Activated naive CD4-positive, alpha-beta T cell treated with anti-CD3 and anti-CD28 coated beads, Interleukin-2, amount 10 ng/mL, durations not matched to agents 7 days and 5 days (primary cell): Measurements from ENCODE around the gene CDH13.

ENCODE experiments used
- CTCF ChIA-PET: fragments of 350-600 bp; sonication (Branson Sonifier 250); formaldehyde crosslinking; loops from one replicate; lab custom pipeline; 2021; ENCODE audit warnings: antibody characterized with exemption; lab: Charles Lee
- DNase-seq: peaks from one replicate; pipeline ENCODE4 v3.0.0-alpha.2; 2020
- H3K27ac Mint-ChIP-seq: one replicate; pipeline ENCODE4 v1.8.0; 2021; ENCODE audit warnings: mild to moderate bottlenecking, moderate library complexity, mixed read lengths
- H3K27me3 Mint-ChIP-seq: one replicate; pipeline ENCODE4 v1.8.0; 2021; ENCODE audit warnings: mild to moderate bottlenecking, mixed read lengths
- H3K36me3 Mint-ChIP-seq: one replicate; pipeline ENCODE4 v1.8.0; 2021; ENCODE audit warnings: mixed read lengths
- H3K4me1 Mint-ChIP-seq: one replicate; pipeline ENCODE4 v1.8.0; 2021; ENCODE audit warnings: mixed read lengths
- H3K4me3 Mint-ChIP-seq: one replicate; pipeline ENCODE4 v1.8.0; 2021; ENCODE audit warnings: mild to moderate bottlenecking, moderate library complexity, mixed read lengths
- H3K9me3 Mint-ChIP-seq: one replicate; pipeline ENCODE4 v1.8.0; 2021; ENCODE audit warnings: mixed read lengths

The CDH13 gene

GRCh38 chr16:82605863-82606620, 20.7 kb upstream of the CDH13 start:
- H3K4me3 Mint-ChIP-seq = no peak overlapping the region
- DNase-seq = no peak
- H3K27me3 Mint-ChIP-seq = no peaks in the 10 kb centered on the region
- no peaks in the 10 kb centered on the region for H3K9me3 Mint-ChIP-seq
- no peaks in the 10 kb centered on the region for H3K4me1 Mint-ChIP-seq
- CTCF ChIA-PET = no interaction called here
- H3K27ac Mint-ChIP-seq = no peak overlapping the region
- H3K36me3 Mint-ChIP-seq = no peaks in the 10 kb centered on the region

GRCh38 chr16:82609140-82609539, 17.6 kb upstream of the CDH13 start:
- no peaks in the 10 kb centered on the region for H3K36me3 Mint-ChIP-seq
- no peak overlapping the region for H3K4me3 Mint-ChIP-seq
- H3K27ac Mint-ChIP-seq = no peak overlapping the region
- no peaks in the 10 kb centered on the region for H3K27me3 Mint-ChIP-seq
- no peak for DNase-seq
- no peaks in the 10 kb centered on the region for H3K9me3 Mint-ChIP-seq
- no peaks in the 10 kb centered on the region for H3K4me1 Mint-ChIP-seq
- CTCF ChIA-PET = no interaction called here

DNA sequence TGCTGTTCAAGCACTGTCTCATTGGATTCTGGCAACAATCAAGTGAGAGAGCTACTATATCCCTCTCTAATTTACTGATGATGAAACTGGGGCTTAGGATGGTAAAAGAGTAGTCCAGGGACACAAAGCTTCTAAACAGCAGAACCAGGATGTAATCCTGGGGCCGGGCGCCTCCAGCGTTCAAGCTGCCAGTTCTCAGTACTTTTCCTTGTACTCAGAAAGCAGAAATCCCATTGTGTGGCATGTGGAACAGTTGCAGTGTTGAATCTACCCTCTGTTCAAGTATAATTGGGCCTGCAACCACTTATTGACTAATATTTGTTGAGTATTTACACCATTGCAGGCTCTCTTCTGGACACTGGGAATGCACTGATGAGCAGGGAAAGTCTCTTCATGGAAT, 14.5 kb upstream of the CDH13 start:
- no peaks in the 10 kb centered on the region for H3K36me3 Mint-ChIP-seq
- no peaks in the 10 kb centered on the region for H3K9me3 Mint-ChIP-seq
- H3K4me1 Mint-ChIP-seq = no peaks in the 10 kb centered on the region
- H3K27ac Mint-ChIP-seq = no peak overlapping the region
- no peak for DNase-seq
- no peaks in the 10 kb centered on the region for H3K27me3 Mint-ChIP-seq
- CTCF ChIA-PET = no interaction called here
- H3K4me3 Mint-ChIP-seq = no peak overlapping the region

DNA sequence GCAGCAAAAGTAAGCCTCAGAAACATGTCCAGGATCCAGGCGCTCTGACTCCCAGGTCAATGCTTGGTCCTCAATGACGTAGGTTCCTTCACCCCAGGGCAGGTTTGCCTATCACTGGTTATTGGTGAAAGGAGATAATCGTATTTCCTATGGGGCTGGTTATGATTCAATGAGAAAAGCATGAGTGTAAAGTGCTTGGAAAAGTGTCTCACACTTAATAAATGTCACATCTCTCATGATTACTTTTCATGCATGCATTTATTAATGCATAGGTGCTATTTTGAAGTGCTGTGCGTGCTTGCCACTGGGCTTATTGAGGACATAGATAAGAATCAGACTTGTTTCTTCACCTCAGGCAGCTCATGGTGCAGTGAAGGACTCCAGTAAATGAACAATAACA, 10.4 kb upstream of the CDH13 start:
- Mint-ChIP-seq H3K4me1 (no peaks in the 10 kb centered on the region), H3K4me3 (no peak overlapping the region), H3K27me3 (peaks cover 4% of the 10 kb centered on the region), H3K27ac (no peak overlapping the region), H3K9me3 (no peaks in the 10 kb centered on the region), H3K36me3 (no peaks in the 10 kb centered on the region)
- no peak for DNase-seq
- CTCF ChIA-PET = no interaction called here

DNA sequence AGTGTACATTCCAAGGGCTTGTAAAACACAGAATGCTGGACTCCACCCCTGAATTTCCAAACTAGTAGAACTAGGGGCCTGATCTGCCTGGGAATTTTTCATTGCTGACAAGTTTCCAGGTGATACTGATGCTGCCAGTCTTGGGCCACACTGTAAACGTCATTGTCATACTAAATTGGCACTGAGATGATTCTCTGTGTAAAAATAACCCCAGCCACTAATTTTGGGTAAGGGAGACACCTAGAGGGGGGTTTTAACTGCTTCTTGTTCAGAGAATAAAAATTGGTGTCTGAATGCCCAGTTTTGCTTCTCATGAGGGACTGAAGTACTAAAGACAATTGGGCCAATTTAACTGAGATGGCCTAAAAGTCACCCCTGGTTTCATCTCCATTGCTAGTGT, 5.0 kb upstream of the CDH13 start:
- Mint-ChIP-seq H3K27me3 (peaks cover 41% of the 10 kb centered on the region), H3K36me3 (no peaks in the 10 kb centered on the region), H3K4me1 (no peaks in the 10 kb centered on the region), H3K4me3 (no peak overlapping the region), H3K9me3 (no peaks in the 10 kb centered on the region), H3K27ac (no peak overlapping the region)
- CTCF ChIA-PET = no interaction called here
- no peak for DNase-seq

DNA sequence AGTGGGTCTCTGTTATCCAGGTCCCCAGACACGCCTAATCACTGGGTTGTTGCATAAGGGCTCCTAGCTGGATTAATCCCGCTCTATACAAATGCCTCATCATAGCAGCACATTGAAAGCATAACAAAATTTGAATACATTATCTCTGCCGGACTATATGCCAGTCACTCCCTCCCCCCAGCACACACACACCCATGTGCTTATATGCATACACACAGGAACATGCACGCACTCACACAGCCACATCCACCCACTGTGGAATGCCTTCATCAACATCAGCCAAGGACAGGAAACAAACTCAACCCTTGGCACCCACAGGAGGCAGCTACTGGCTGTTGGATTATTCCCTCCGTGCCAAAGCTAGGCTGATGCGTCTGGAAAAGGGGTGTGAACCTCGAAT, 3.5 kb upstream of the CDH13 start:
- CTCF ChIA-PET = interaction anchor here (0.7 kb wide), 1 partner anchor 592 kb away, joined by 3 read pairs; no protein-coding TSS in a partner anchor
- H3K27me3 Mint-ChIP-seq = peaks cover 56% of the 10 kb centered on the region
- no peak for DNase-seq

DNA sequence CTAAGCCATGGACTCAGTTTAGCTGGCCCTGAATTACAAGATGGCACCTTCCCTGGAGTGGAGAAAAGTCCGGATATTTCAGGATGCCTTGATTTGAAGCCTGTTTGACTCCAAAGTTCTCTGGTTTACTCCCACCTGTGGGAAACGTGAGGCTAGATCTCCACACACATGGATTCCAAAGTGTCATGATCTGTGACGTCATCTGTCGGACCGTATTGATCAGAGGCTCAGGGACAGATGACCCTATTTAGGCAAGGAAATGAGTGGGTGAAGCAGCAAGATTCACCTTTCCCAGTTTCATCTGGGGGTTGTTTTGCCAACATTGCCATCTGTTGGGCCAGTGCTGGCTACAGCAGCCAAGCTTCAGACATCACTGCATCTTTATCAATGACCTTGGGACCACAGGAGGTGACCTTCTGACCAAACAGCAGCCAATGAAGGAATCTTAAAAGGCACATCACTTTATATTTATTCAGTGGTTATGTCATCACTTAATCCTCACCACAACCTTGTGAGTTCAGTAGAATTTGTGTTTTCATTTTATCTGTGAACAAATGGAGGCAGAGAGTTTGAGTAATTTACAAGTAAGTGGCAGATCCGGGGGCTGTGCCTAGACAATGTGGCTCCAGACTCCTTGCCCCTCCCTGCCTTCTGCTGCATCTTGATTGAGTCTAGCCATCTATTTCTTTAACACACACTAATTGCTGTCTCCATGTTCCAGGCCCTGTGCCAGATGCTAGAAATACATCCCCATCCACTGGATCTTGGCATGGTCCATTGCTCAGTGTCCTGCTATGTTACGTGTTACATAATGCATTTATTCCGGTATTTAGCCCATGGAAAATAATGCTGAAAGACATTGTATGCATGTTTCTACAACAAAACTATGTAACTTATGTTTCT, 1.5 kb upstream of the CDH13 start:
- no peak overlapping the region for H3K27ac Mint-ChIP-seq
- no peaks in the 10 kb centered on the region for H3K9me3 Mint-ChIP-seq
- CTCF ChIA-PET = interaction anchor here (0.6 kb wide), 1 partner anchor 47 kb away, joined by 3 read pairs; no protein-coding TSS in a partner anchor
- H3K4me3 Mint-ChIP-seq = no peak overlapping the region
- H3K27me3 Mint-ChIP-seq = peaks cover 72% of the 10 kb centered on the region
- DNase-seq = no peak
- no peaks in the 10 kb centered on the region for H3K36me3 Mint-ChIP-seq
- H3K4me1 Mint-ChIP-seq = no peaks in the 10 kb centered on the region

More for the DNA sequence above, 3.5 kb upstream of the CDH13 start:
- H3K36me3 Mint-ChIP-seq = no peaks in the 10 kb centered on the region
- H3K4me1 Mint-ChIP-seq = no peaks in the 10 kb centered on the region
- H3K9me3 Mint-ChIP-seq = no peaks in the 10 kb centered on the region
- H3K4me3 Mint-ChIP-seq = no peak overlapping the region
- no peak overlapping the region for H3K27ac Mint-ChIP-seq

DNA sequence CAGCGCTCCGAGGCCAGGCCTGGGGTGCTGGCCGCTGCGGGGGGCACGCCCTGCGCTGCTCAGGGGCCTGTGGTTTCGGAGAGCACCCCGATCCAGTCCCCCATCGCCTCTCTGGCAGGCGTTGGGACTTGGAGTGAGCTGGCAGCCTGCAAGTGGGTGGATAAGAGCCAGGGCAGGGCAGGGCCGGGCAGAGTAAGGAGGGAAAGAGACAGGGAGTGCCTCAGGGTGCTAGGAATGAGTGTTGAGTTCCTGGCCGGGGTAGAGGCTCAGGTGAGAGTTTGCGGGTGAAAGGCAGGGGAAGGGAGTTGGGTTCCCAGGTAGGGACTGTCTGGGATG, 1.3 kb downstream of the CDH13 start:
- Mint-ChIP-seq H3K9me3 (no peaks in the 10 kb centered on the region), H3K27ac (no peak overlapping the region), H3K4me1 (no peaks in the 10 kb centered on the region), H3K4me3 (no peak overlapping the region), H3K27me3 (peaks cover 88% of the 10 kb centered on the region), H3K36me3 (no peaks in the 10 kb centered on the region)
- no peak for DNase-seq
- CTCF ChIA-PET = interaction anchor here (1.4 kb wide), 1 partner anchor 13 kb away, joined by 3 read pairs; no protein-coding TSS in a partner anchor

DNA sequence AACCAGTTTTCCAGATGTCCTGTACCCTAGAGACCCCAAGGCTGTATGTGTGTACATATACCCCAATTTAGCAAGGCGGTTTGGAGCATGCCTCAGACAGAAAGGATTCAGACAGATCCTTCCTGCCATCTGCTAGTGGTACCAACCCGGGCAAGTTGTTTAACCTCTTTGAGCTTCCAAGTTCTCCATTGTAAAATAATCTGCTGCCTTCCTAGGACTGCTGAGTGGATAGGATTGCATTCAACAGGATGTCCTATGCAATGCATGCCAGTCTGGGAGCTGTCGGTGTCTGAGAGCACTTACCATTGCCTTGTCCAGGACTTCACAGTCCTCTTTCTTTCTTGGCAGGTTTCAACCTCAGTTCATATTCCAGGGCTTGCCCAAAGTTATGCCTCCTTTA, 1.9 kb downstream of the CDH13 start:
- DNase-seq = no peak
- Mint-ChIP-seq H3K36me3 (no peaks in the 10 kb centered on the region), H3K27me3 (peaks cover 84% of the 10 kb centered on the region), H3K4me3 (no peak overlapping the region), H3K4me1 (no peaks in the 10 kb centered on the region), H3K9me3 (no peaks in the 10 kb centered on the region), H3K27ac (no peak overlapping the region)
- CTCF ChIA-PET = interaction anchor here (1.4 kb wide), 1 partner anchor 12 kb away, joined by 3 read pairs; no protein-coding TSS in a partner anchor

DNA sequence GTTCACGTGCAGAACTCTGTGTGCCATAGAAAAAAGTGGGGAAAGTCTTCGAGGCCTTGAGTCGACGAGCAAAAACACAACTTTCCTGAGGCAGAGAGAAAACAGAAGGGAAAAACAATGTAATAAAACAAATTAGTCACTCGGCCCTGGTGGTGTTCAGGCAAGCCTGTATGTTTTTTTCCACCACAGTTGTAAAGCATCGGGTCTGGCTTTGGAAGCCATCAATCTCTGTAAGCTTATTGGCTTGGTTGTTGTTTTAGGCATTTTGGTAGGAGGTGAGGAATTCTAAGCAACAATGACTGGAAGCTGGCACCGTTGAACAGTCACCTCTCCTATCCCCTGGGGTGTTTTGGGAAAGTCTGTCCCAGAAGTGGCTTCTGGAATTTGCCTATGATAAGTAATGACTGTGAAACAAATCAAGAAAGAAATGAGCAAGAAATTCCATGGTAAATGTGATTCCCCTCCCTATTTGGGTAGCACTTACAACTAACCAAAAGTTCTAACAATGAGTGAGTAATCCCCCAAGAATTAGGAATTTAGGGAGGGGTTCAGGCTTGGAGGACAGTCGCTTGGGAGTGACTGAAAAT, 2.8 kb downstream of the CDH13 start:
- Mint-ChIP-seq H3K9me3 (no peaks in the 10 kb centered on the region), H3K4me1 (no peaks in the 10 kb centered on the region), H3K27ac (no peak overlapping the region), H3K4me3 (no peak overlapping the region), H3K27me3 (peaks cover 78% of the 10 kb centered on the region), H3K36me3 (no peaks in the 10 kb centered on the region)
- CTCF ChIA-PET = interaction anchor here (1.4 to 2.7 kb wide), 4 partner anchors 11 to 115 kb away, joined by 3 to 17 read pairs (median 5); no protein-coding TSS in a partner anchor
- no peak for DNase-seq

GRCh38 chr16:82630219-82630618, 3.5 kb downstream of the CDH13 start:
- Mint-ChIP-seq H3K36me3 (no peaks in the 10 kb centered on the region), H3K27me3 (peaks cover 71% of the 10 kb centered on the region), H3K4me3 (no peak overlapping the region), H3K4me1 (peaks cover 2% of the 10 kb centered on the region), H3K9me3 (no peaks in the 10 kb centered on the region), H3K27ac (no peak overlapping the region)
- DNase-seq = no peak
- CTCF ChIA-PET = interaction anchor here (1.0 to 2.7 kb wide), 6 partner anchors 11 to 151 kb away, joined by 3 to 17 read pairs (median 4); no protein-coding TSS in a partner anchor

GRCh38 chr16:82630688-82631087, 3.9 kb downstream of the CDH13 start:
- Mint-ChIP-seq H3K4me3 (no peak overlapping the region), H3K4me1 (peaks cover 3% of the 10 kb centered on the region), H3K36me3 (no peaks in the 10 kb centered on the region), H3K9me3 (no peaks in the 10 kb centered on the region), H3K27ac (no peak overlapping the region), H3K27me3 (peaks cover 66% of the 10 kb centered on the region)
- CTCF ChIA-PET = interaction anchor here (1.0 to 2.7 kb wide), 6 partner anchors 10 to 150 kb away, joined by 3 to 17 read pairs (median 4); no protein-coding TSS in a partner anchor
- no peak for DNase-seq

- CTCF ChIA-PET = interaction anchor here (1.3 to 2.7 kb wide), 2 partner anchors 9 to 40 kb away, joined by 4 to 17 read pairs; no protein-coding TSS in a partner anchor
- peaks cover 3% of the 10 kb centered on the region for H3K4me1 Mint-ChIP-seq
Observed at GRCh38 chr16:82631701-82632685, 5.2 kb downstream of the CDH13 start.

More at GRCh38 chr16:82631701-82632685, 5.2 kb downstream of the CDH13 start:
- Mint-ChIP-seq H3K4me3 (no peak overlapping the region), H3K36me3 (no peaks in the 10 kb centered on the region), H3K27ac (no peak overlapping the region), H3K27me3 (peaks cover 53% of the 10 kb centered on the region), H3K9me3 (no peaks in the 10 kb centered on the region)
- no peak for DNase-seq
